Thyroid gland (tissue), 4 donors: ENCODE data around the gene PRSS27.

Experiments used
- POLR2A ChIP-seq, 2 donors: fragments of 450-650 bp; IDR thresholded peaks; one replicate each; pipeline ENCODE4 v1.6.1; 2017; ENCODE audit warnings: antibody characterized with exemption in 2 of 2, mild to moderate bottlenecking in 2 of 2, moderate library complexity in 1 of 2
- TF ChIP-seq, protein P1 (sequence below), 6 experiments: fragments of 200-600 bp in 3 of 6; fragments of 450-650 bp in 3 of 6; sonication (generic) in 3 of 6; IDR thresholded peaks; one replicate each; pipeline ENCODE4 v1.5.1; 2016 to 2019; ENCODE audit warnings: antibody characterized with exemption in 6 of 6, mild to moderate bottlenecking in 2 of 6, inconsistent platforms in 1 of 6, moderate library complexity in 1 of 6

DNA sequence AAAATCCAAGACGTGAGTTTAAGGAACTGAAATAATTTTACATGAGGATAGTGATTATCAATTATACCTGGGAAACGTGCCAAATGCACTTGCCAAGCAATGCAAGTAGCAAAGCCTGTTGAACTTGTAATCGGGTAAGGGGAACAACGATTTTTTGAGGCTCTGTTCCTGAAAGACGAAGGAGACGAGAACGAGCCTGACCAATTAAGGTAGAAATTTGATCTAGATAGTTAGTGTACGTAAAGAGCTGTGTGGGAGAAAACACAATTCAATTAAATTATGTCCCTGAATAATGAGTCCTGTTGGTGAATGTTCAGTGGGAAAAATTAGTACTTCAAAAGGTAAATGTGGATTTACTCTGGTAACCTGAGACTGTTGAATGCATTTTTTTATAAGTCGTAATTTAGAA lies 55.4 kb downstream of the PRSS27 start:
- TF ChIP-seq, protein P1, sequence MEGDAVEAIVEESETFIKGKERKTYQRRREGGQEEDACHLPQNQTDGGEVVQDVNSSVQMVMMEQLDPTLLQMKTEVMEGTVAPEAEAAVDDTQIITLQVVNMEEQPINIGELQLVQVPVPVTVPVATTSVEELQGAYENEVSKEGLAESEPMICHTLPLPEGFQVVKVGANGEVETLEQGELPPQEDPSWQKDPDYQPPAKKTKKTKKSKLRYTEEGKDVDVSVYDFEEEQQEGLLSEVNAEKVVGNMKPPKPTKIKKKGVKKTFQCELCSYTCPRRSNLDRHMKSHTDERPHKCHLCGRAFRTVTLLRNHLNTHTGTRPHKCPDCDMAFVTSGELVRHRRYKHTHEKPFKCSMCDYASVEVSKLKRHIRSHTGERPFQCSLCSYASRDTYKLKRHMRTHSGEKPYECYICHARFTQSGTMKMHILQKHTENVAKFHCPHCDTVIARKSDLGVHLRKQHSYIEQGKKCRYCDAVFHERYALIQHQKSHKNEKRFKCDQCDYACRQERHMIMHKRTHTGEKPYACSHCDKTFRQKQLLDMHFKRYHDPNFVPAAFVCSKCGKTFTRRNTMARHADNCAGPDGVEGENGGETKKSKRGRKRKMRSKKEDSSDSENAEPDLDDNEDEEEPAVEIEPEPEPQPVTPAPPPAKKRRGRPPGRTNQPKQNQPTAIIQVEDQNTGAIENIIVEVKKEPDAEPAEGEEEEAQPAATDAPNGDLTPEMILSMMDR (IDR thresholded peaks at IDR 0.05): no peak
- TF ChIP-seq POLR2A (IDR thresholded peaks at IDR 0.05): no peak
